ENCODE data around the gene RUFY1. TPM values are rescaled to one million over a fixed set of nuclear protein-coding genes. Genes with fewer than 3 reads are reported as not detected.
A peak's percentile ranks its signal among the peaks of the same experiment; 100 is the strongest.
"Not testable (repeated sequence)": the region's sequence is repeated elsewhere in the genome, so short reads cannot be mapped to it uniquely, and the experiment has no call there.

The RUFY1 gene
- total RNA-seq, 1 experiment from 2014 or later, result 45.7 TPM

- no CpG with 5 or more reads among the region's 50 CpGs for WGBS (ENCODE audit: extremely low coverage, insufficient read length, low lambda C conversion rate)
- H3K27ac ChIP-seq (ENCODE audit: insufficient read length, low read depth, low read length); H2BK12ac ChIP-seq (ENCODE audit: insufficient read length, low read depth, low read length); H3K23ac ChIP-seq (ENCODE audit: insufficient read length, low read depth, low read length); DNase-seq; H3K18ac ChIP-seq (ENCODE audit: insufficient read length, low read depth, low read length); H3K4me1 ChIP-seq (ENCODE audit: insufficient read depth, low read length); H2AFZ ChIP-seq (ENCODE audit: low read length); H2BK15ac ChIP-seq (ENCODE audit: low read depth, low read length); H2BK20ac ChIP-seq (ENCODE audit: low read depth, low read length, poor library complexity, severe bottlenecking); H3K4me2 ChIP-seq (ENCODE audit: insufficient read depth, insufficient read length, low read length); H3K27me3 Mint-ChIP-seq (ENCODE audit: low read depth); H3K4me1 Mint-ChIP-seq; H4K8ac ChIP-seq (replicated peaks; ENCODE audit: insufficient read length, low read depth, low read length); H4K5ac ChIP-seq (ENCODE audit: insufficient read length, low read depth, low read length); H3K79me1 ChIP-seq (ENCODE audit: insufficient read depth, low read depth, low read length, poor library complexity, severe bottlenecking); H3K4ac ChIP-seq (ENCODE audit: low read depth, low read length); H2BK5ac ChIP-seq (ENCODE audit: insufficient read length, low read length); H3K27ac Mint-ChIP-seq; H3K27me3 ChIP-seq (ENCODE audit: insufficient read depth, low read length); H3K23me2 ChIP-seq (ENCODE audit: insufficient read length, low read depth, low read length, poor library complexity, severe bottlenecking); H2BK120ac ChIP-seq (ENCODE audit: low read depth, low read length, poor library complexity, severe bottlenecking); H4K91ac ChIP-seq (ENCODE audit: insufficient read length, low read depth, low read length); H3K9me3 ChIP-seq (ENCODE audit: control insufficient read depth, low read depth, low read length); H3T11ph ChIP-seq (ENCODE audit: low read length); H3K14ac ChIP-seq (ENCODE audit: insufficient read depth, low read length); H3K36me3 Mint-ChIP-seq (ENCODE audit: insufficient read depth in 1 of 3, low read depth in 3 of 3); H4K20me1 ChIP-seq (ENCODE audit: control insufficient read depth, insufficient read depth, insufficient read length); H3K9me3 Mint-ChIP-seq; H3K79me2 ChIP-seq (ENCODE audit: insufficient read depth, low read length); H3K9ac ChIP-seq (ENCODE audit: extremely low read depth, insufficient read length, low read length); H3K4me3 Mint-ChIP-seq; H3K56ac ChIP-seq (ENCODE audit: insufficient read length, low read depth, low read length); H2AK5ac ChIP-seq (ENCODE audit: insufficient read length, low read length): not testable (repeated sequence)
These were observed 107.2 kb downstream of the RUFY1 start for GRCh38 chr5:179657302-179658178.

- H3K27me3 ChIP-seq (ENCODE audit: insufficient read depth, low read length); H4K20me1 ChIP-seq (ENCODE audit: control insufficient read depth, insufficient read depth, insufficient read length); H3K14ac ChIP-seq (ENCODE audit: insufficient read depth, low read length); H3K27ac ChIP-seq (ENCODE audit: insufficient read length, low read depth, low read length); H3K4ac ChIP-seq (ENCODE audit: low read depth, low read length); H2AK5ac ChIP-seq (ENCODE audit: insufficient read length, low read length); H2AFZ ChIP-seq (ENCODE audit: low read length); H3K27me3 Mint-ChIP-seq (ENCODE audit: low read depth); H4K5ac ChIP-seq (ENCODE audit: insufficient read length, low read depth, low read length); H3K9me3 Mint-ChIP-seq; H2BK15ac ChIP-seq (ENCODE audit: low read depth, low read length); H3K9me3 ChIP-seq (ENCODE audit: control insufficient read depth, low read depth, low read length); H4K8ac ChIP-seq (replicated peaks; ENCODE audit: insufficient read length, low read depth, low read length); H3K36me3 Mint-ChIP-seq (ENCODE audit: insufficient read depth in 1 of 3, low read depth in 3 of 3); H2BK120ac ChIP-seq (ENCODE audit: low read depth, low read length, poor library complexity, severe bottlenecking); H4K91ac ChIP-seq (ENCODE audit: insufficient read length, low read depth, low read length); H2BK20ac ChIP-seq (ENCODE audit: low read depth, low read length, poor library complexity, severe bottlenecking); H3K23me2 ChIP-seq (ENCODE audit: insufficient read length, low read depth, low read length, poor library complexity, severe bottlenecking); H3K4me1 Mint-ChIP-seq; H3K4me1 ChIP-seq (ENCODE audit: insufficient read depth, low read length); H3K56ac ChIP-seq (ENCODE audit: insufficient read length, low read depth, low read length); H2BK5ac ChIP-seq (ENCODE audit: insufficient read length, low read length); H3K79me1 ChIP-seq (ENCODE audit: insufficient read depth, low read depth, low read length, poor library complexity, severe bottlenecking); H3K79me2 ChIP-seq (ENCODE audit: insufficient read depth, low read length); H3K23ac ChIP-seq (ENCODE audit: insufficient read length, low read depth, low read length); H3T11ph ChIP-seq (ENCODE audit: low read length); H3K18ac ChIP-seq (ENCODE audit: insufficient read length, low read depth, low read length); H2BK12ac ChIP-seq (ENCODE audit: insufficient read length, low read depth, low read length): not testable (repeated sequence)
- DNase-seq, result peak; percentile 31
- H3K4me2 ChIP-seq (ENCODE audit: insufficient read depth, insufficient read length, low read length), result peak overlapping the region; percentile 77
- Mint-ChIP-seq H3K4me3 (peak overlapping the region; percentile 61 to 76), H3K27ac (peak overlapping the region in 2 of 3 experiments; percentile 24 to 49; a peak in 3 of 7 replicates)
- WGBS (ENCODE audit: extremely low coverage, insufficient read length, low lambda C conversion rate), result no CpG with 5 or more reads among the region's 29 CpGs
- peak overlapping the region; percentile 70 for H3K9ac ChIP-seq (ENCODE audit: extremely low read depth, insufficient read length, low read length)
These were observed 108.0 kb downstream of the RUFY1 start for GRCh38 chr5:179658179-179658856.

All from H9 (cell line).